ENCODE data around the gene ZSWIM4. TPM values are rescaled to one million over a fixed set of nuclear protein-coding genes. Genes with fewer than 3 reads are reported as not detected.

Gene ZSWIM4
- total and polyA plus RNA-seq, 2 of the 4 experiments (the other 2 are of a cell fraction) = 2.2 to 6.2 TPM

GRCh38 chr19:13823901-13824300 is 28.7 kb downstream of the ZSWIM4 start:
- Histone ChIP-seq H3K9ac (ENCODE audit: low read depth, low read length) (no peak overlapping the region), H3K4ac (ENCODE audit: low read depth, low read length) (no peak overlapping the region), H2AK5ac (ENCODE audit: low read depth, low read length) (no peak overlapping the region), H3K4me2 (ENCODE audit: low read depth, low read length) (no peak overlapping the region), H3K4me1 (ENCODE audit: control insufficient read depth, insufficient read depth, low read length) (no peaks in the 10 kb centered on the region), H3K23ac (ENCODE audit: low read depth, low read length) (no peak overlapping the region), H2BK5ac (ENCODE audit: low read depth, low read length, poor library complexity, severe bottlenecking) (no peak overlapping the region), H2BK120ac (ENCODE audit: low read depth, low read length) (no peak overlapping the region), H3K36me3 (ENCODE audit: control insufficient read depth, insufficient read depth, low read length) (peaks cover 56% of the 10 kb centered on the region), H2AK9ac (replicated peaks; ENCODE audit: low read depth, low read length, poor library complexity) (no peak overlapping the region), H3K14ac (replicated peaks; ENCODE audit: low read depth, low read length) (no peak overlapping the region), H4K8ac (ENCODE audit: low read depth in 2 of 2, low read length in 2 of 2) (no peak overlapping the region), H2BK20ac (ENCODE audit: low read depth, low read length) (no peak overlapping the region), H3K4me3 (ENCODE audit: insufficient read depth, low read depth, low read length) (no peak overlapping the region), H2AFZ (replicated peaks; ENCODE audit: low read length, poor library complexity) (no peak overlapping the region), H4K5ac (ENCODE audit: low read depth, low read length) (no peak overlapping the region), H3K9me3 (ENCODE audit: control insufficient read depth, insufficient read depth, low read length) (no peaks in the 10 kb centered on the region), H3K79me1 (ENCODE audit: low read depth in 1 of 2, low read length in 2 of 2) (peaks cover 11 to 41% of the 10 kb centered on the region in 2 experiments; a peak in 3 of 4 replicates), H4K20me1 (ENCODE audit: insufficient read depth, low read length) (peaks cover 17% of the 10 kb centered on the region), H3K27ac (ENCODE audit: insufficient read depth, low read length) (no peak overlapping the region), H2BK15ac (ENCODE audit: low read depth, low read length) (no peak overlapping the region), H3K18ac (ENCODE audit: low read depth, low read length) (no peak overlapping the region), H3K27me3 (ENCODE audit: control insufficient read depth, insufficient read depth, low read length) (no peaks in the 10 kb centered on the region), H3K9me1 (ENCODE audit: insufficient read depth, low read length) (0 out of 2 replicates have a peak, but pooled peaks cover 4% of the 10 kb centered on the region), H3K56ac (ENCODE audit: extremely low read depth, insufficient read depth, low read length) (no peak overlapping the region), H4K91ac (ENCODE audit: insufficient read depth, low read depth, low read length) (no peak overlapping the region)
- dilution Hi-C loops (cut with HindIII; ENCODE audit: low sequenced_read_pairs, unreplicated experiment) (no loop called here), intact Hi-C loops (cut with micrococcal nuclease) (no loop called here), in situ Hi-C loops (cut with MboI; ENCODE audit: low sequenced_read_pairs) (no loop called here)
- TF ChIP-seq RCOR1 (IDR thresholded peaks at IDR 0.05; ENCODE audit: insufficient replicate concordance, low read length) (no peak), FOS (IDR thresholded peaks at IDR 0.05; ENCODE audit: low read depth, low read length) (no peak)
- BruUV-seq (replicated peaks) = no TSS peak
- no peak for ATAC-seq (ENCODE audit: low read depth)
- no peak for DNase-seq
- POLR2A ChIA-PET (ENCODE audit: unreplicated experiment) = no interaction called here
- 68% methylated on average over 2 of the region's 2 CpGs; no CpG with 5 or more reads in 1 of the 2 experiments for WGBS, 2 experiments (ENCODE audit: extremely low coverage in 2 of 2, insufficient read length in 1 of 2)
- CTCF ChIA-PET = no interaction called here
